ENCODE data around the gene UBE2Z.

UBE2Z gene

DNA sequence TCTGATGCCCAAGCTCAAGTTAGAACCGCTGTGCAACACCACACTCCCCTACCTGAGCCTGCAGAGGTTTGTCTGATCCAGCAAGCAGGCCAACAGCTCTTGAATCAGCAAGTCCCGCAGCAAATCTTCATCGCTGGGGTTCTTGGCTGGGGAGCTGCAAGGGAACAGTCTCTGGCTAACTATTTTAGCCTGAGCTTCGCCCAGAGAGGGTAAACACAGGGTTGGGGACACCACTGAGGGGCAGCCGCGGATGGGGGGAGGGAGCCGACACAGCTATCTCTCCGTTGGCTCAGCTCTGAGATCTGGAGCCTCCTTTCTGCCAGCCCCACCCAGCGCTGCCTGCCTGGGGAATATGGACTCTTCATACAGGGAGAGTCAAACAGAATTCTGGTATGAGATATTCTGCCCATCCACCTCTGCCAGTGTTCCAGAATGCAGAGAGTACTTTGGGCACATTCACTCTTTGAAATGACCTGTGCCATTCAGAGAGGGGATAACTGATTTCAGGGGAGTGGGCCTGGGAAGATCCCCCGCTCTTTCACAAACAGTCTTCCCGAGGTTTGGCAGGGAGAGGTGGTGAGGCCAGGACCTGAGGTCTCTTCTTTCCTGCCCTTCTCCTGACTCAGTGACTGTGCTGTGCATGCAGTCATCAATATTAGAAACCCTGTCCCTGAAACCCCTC, 52.8 kb downstream of the UBE2Z start:
- no peak for DNase-seq (ENCODE audit: low read depth)

DNA sequence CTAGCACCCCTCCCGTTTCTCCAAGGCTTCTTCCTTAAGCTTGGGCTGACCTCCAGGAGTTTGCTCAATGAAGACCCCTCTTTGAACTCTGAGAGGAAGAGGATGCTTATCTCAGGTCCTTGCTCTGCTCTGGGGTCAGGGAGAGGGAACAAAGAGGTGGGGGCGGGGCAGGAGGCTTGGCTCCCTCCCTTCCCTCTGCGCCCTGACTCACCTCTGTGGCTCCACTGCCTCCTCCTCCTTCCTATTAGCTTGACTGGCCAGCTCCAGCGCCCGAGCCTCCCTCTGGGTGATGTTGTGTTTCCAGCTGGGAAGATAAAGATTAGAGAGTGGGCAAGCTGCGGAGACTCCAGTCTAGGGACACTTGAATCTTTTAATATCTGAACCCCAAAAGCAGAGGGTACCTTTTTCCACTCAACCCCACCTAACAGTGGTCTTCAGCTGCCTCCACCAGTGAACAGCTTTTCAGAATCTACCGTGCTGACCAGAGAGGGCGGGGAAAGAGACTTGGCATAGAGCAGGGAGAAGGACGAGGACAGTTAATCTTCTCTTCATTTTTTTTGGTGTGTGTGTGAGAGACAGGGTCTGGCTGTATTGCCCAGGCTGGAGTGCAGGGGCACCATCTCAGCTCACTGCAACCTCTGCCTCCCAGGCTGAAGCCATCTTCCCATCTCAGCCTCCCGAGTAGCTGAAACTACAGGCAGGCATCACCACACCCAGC, 53.5 kb downstream of the UBE2Z start:
- peak; percentile 77 for DNase-seq (ENCODE audit: low read depth)

DNA sequence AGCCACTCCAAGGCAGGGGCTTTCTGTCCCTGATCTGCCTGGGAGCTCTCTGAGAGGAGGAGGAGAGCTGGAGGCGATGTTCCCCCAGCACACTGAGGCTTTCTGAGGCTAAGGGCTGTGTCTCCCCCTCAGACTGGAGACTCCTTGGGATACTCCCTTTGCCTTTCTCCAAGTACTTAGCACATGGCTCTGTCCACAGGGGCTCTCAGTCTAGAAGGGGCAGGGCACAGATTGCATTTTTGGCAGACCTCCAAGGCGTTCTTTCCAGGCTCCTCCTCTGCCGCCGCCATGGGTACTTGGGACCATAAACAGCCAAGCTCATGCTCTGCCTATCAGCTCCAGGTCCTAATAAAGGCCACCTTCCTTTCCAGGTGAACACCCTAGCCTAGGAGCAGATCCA, 62.0 kb downstream of the UBE2Z start:
- DNase-seq (ENCODE audit: low read depth), result no peak

GRCh38 chr17:48970865-48971687, 62.9 kb downstream of the UBE2Z start:
- no peak for DNase-seq (ENCODE audit: low read depth)

DNA sequence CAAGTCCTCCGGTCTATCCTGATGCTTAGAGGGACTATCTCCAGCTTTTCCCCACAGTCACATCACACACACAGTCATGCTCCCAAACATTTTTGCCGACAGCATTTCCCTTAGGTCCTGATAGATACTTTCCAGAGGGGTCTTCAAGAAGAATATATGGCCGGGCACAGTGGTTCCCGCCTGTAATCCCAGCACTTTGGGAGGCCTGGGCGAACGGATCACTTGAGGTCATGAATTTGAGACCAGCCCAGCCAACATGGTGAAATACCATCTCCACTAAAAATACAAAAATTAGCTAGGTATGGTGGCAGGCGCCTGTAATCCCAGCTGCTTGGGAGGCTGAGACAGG, 64.5 kb downstream of the UBE2Z start:
- DNase-seq (ENCODE audit: low read depth), result no peak

DNA sequence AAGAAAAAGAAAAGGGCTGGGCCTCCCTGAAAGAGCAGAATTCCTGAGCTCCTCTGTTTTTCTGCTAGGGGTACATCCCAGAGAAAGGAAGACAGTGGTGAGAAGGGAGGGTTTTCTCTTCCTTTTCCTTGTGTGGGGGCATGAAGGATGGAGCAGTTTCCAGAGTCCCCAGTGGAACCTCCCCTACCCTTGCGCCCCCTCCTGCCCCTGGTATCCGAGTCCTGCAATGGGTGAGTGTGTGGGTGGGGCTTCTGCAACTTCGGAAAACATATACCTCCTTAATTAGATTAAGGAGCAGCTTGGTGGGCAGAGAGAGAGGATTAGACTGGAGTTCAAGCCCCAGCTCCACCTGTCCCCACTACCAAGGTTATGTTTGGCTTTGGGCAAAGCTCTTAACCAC, 65.6 kb downstream of the UBE2Z start:
- DNase-seq (ENCODE audit: low read depth), result no peak

Data from amniotic epithelial cell (primary cell).